ENCODE data around the gene CDH9.

CDH9 gene, protein sequence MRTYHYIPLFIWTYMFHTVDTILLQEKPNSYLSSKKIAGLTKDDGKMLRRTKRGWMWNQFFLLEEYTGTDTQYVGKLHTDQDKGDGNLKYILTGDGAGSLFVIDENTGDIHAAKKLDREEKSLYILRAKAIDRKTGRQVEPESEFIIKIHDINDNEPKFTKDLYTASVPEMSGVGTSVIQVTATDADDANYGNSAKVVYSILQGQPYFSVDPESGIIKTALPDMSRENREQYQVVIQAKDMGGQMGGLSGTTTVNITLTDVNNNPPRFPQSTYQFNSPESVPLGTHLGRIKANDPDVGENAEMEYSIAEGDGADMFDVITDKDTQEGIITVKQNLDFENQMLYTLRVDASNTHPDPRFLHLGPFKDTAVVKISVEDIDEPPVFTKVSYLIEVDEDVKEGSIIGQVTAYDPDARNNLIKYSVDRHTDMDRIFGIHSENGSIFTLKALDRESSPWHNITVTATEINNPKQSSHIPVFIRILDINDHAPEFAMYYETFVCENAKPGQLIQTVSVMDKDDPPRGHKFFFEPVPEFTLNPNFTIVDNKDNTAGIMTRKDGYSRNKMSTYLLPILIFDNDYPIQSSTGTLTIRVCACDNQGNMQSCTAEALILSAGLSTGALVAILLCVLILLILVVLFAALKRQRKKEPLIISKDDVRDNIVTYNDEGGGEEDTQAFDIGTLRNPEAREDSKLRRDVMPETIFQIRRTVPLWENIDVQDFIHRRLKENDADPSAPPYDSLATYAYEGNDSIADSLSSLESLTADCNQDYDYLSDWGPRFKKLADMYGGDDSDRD
- 0 to 0.10 (median 0) reads per million in 9 experiments for total RNA-seq

DNA sequence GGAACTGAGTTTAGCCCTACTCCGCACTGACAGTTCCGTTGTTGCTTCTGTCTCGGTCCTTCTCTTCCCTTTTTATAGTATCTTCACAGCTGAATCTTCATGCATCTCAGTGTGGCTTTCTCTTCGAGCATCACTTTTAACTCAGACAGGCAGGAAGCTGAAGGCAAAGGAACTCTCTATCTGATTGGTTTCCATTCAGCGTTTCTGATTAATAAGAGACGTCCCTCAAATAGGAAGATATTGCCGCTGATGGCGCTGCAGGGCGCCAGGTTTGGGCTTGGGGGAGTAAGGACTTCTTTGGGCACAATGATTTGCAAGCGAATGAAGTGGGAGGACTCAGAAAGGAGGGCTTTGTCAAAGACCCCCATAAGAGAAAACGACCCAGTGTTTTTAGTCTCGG is at the start of gene CDH9:
Gene CDH9, minus strand, starts transcription at position 111 of the 400 bp plus-strand sequence. CDS start 50,253 bp downstream, outside the sequence.
- no peak for ATAC-seq (replicated peaks)
- no peaks in the 10 kb centered on the region for H3K4me1 Mint-ChIP-seq (ENCODE audit: low read depth in 2 of 2)
- H3K4me3 Mint-ChIP-seq = no peak within 1 kb of the TSS

DNA sequence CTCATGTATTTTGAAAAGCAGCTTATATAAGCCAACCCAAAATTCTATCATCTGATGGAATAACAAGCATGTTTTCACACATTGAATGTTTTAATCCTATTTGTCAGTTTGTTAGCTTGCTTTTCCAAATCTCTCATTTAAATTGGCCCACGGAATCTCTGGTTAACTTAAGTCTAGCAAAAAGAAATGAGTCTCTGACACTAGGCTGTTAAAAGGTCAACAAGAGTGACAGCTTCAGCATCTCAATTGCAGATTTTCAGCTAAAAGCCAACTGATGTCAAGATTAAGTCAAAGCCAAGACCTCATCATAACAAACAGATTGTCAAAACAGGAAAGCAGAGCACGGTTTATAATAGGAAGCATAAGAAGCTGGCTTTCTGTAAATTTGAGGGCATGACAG is 49.4 kb upstream of the CDH9 start:
- H3K27ac Mint-ChIP-seq = no peak overlapping the region

More for the DNA sequence above, at the start of gene CDH9:
- Mint-ChIP-seq H3K27ac (no peak within 1 kb of the TSS), H3K27me3 (no peaks in the 10 kb centered on the region), H3K9me3 (peaks cover 7 to 8% of the 10 kb centered on the region in 2 donors), H3K36me3 (ENCODE audit: insufficient read depth) (no peaks in the 10 kb centered on the region)
- DNase-seq = no peak

DNA sequence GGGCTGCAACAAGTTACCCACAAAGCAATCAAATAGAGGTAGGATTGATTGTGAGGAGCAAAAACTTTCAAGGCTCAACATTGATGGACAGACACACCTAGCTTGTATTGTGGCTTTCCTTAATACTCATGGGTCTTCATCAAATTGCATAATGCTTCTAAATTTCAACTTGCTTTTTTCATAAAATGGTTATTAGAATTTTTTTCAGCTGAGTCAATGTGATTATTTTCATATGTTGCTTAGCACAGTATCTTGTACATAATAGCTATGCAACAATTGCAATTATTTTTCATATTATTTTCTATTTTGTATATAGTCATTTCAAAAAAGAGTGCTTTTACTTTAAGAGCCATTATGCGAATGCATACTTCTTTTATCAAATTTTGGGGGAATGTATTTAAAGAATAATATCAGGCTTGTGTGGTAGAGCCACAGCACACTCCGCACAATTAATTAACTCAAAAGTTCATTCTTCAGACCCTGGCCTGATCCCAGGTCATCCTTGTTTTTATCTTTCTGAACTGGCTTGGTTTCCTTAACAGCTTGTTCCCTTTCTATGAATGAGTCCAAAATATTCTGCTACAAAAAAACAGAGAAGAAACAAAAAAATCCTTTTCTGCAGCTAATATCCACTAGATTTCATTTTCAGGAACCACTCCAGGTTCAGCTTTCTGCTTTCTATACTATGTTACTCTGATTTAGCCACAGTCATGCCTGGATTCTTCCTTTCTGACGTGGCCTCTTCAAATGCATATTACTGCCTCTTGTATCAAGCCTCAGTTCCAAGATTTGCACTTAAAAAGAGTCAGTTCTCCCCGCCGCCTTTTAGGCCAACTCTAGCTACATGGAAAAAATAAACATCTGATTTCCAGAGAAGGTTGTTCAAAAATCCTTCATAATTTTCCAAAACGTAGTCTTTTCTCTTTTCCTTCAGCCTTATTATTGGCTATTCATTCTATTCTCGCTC is 45.3 kb upstream of the CDH9 start:
- Mint-ChIP-seq H3K27me3 (no peaks in the 10 kb centered on the region), H3K4me1 (ENCODE audit: low read depth in 2 of 2) (no peaks in the 10 kb centered on the region), H3K9me3 (peaks cover 0 to 3% of the 10 kb centered on the region in 2 donors), H3K27ac (no peak overlapping the region), H3K4me3 (no peak overlapping the region), H3K36me3 (ENCODE audit: insufficient read depth) (no peaks in the 10 kb centered on the region)
- DNase-seq (no peak), ATAC-seq (replicated peaks) (no peak)

More for the DNA sequence above, 49.4 kb upstream of the CDH9 start:
- no peaks in the 10 kb centered on the region for H3K4me1 Mint-ChIP-seq (ENCODE audit: low read depth in 2 of 2)
- no peaks in the 10 kb centered on the region for H3K36me3 Mint-ChIP-seq (ENCODE audit: insufficient read depth)
- DNase-seq = no peak
- H3K4me3 Mint-ChIP-seq = no peak overlapping the region
- ATAC-seq (replicated peaks) = no peak
- no peaks in the 10 kb centered on the region for H3K27me3 Mint-ChIP-seq
- H3K9me3 Mint-ChIP-seq = no peaks in the 10 kb centered on the region

DNA sequence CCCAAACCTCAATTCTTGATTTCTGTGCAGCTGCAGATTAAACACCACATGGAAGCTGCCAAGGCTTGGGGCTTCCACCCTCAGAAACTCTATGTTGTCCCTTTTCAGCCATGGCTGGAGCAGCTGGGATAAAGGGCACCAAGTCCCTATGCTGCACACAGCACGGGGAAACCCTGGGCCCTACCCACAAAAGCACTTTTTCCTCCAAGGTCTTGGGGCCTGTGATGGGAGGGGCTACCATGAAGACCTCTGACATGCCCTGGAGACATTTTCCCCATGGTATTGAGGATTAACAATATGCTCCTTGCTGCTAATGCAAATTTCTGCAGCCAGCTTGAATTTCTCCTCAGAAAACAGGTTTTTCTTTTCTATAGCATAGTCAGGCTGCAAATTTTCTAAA is 41.8 kb upstream of the CDH9 start:
- Mint-ChIP-seq H3K4me3 (no peak overlapping the region), H3K9me3 (peaks cover 3 to 9% of the 10 kb centered on the region in 2 donors), H3K27ac (no peak overlapping the region), H3K4me1 (ENCODE audit: low read depth in 2 of 2) (no peaks in the 10 kb centered on the region), H3K27me3 (no peaks in the 10 kb centered on the region), H3K36me3 (ENCODE audit: insufficient read depth) (no peaks in the 10 kb centered on the region)
- no peak for ATAC-seq (replicated peaks)
- DNase-seq = no peak

DNA sequence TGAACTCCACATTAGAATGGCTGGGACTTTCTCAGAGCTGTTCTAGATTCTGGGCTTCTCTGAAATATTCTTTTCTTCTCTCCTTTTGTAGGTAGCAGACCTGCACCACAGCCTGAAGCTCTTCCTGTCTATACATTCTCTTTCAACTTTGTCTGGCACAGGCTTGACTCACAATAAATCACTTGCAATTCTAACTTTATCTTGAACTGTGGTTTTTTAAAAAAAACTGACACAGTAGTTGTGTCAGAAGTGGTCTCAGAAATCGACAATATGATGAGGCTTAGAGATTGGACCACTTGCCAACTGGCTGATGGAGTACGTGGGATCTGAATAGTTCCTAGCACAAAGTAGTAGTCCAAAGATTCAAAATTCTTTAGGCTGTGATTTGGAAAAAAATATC is 24.1 kb upstream of the CDH9 start:
- H3K4me1 Mint-ChIP-seq (ENCODE audit: low read depth in 2 of 2) = no peaks in the 10 kb centered on the region
- H3K36me3 Mint-ChIP-seq (ENCODE audit: insufficient read depth) = no peaks in the 10 kb centered on the region
- DNase-seq = no peak
- no peaks in the 10 kb centered on the region for H3K27me3 Mint-ChIP-seq
- H3K9me3 Mint-ChIP-seq = peaks cover 0 to 14% of the 10 kb centered on the region in 2 donors
- H3K4me3 Mint-ChIP-seq = no peak overlapping the region
- no peak overlapping the region for H3K27ac Mint-ChIP-seq
- ATAC-seq (replicated peaks) = no peak

GRCh38 chr5:27048510-27048909 is 10.1 kb upstream of the CDH9 start:
- Mint-ChIP-seq H3K4me1 (ENCODE audit: low read depth in 2 of 2) (no peaks in the 10 kb centered on the region), H3K9me3 (peaks cover 5 to 20% of the 10 kb centered on the region in 2 donors), H3K36me3 (ENCODE audit: insufficient read depth) (no peaks in the 10 kb centered on the region), H3K27me3 (no peaks in the 10 kb centered on the region), H3K27ac (no peak overlapping the region), H3K4me3 (no peak overlapping the region)
- ATAC-seq (replicated peaks) = no peak
- no peak for DNase-seq

DNA sequence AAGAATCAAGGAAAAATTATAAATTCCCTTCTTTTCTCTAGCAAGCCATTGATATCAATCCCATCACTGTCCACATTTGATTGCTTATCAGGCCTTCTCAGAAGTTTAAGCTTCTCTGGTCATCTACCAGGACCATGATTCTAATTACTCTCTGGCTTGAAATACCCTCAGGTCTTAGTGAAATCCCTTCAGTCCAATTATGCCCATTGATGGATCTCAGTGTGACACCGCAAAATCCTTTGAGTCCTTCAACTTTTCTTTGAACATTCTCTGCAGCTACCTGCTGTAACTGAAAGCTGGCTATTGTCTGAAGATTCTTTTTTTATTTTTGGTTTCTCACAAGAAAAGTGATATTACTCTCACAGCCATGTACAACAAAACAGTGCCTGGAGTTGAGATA is 3.0 kb upstream of the CDH9 start:
- Mint-ChIP-seq H3K36me3 (ENCODE audit: insufficient read depth) (no peaks in the 10 kb centered on the region), H3K4me1 (ENCODE audit: low read depth in 2 of 2) (no peaks in the 10 kb centered on the region), H3K27ac (no peak overlapping the region), H3K4me3 (no peak overlapping the region), H3K9me3 (peaks cover 5 to 15% of the 10 kb centered on the region in 2 donors), H3K27me3 (no peaks in the 10 kb centered on the region)
- ATAC-seq (replicated peaks) = no peak
- no peak for DNase-seq

DNA sequence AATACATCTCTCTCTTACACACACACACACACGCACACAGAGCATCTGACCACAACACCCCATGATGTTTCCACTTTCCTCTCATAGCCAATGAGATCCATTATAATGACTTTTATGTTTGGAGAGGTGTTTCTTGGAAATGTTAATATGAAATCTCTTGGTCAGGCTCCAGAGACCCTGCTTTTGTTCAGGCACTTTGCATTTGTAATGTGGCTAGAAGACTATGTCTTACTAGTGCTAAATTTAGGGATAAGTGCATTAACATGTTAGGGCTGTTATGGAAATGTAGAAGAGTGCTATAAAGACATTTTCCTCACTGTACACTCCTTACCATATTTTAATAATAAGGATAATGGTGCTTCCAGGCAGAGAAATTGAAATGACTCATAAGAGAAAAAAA is 3.8 kb downstream of the CDH9 start:
- Mint-ChIP-seq H3K27me3 (no peaks in the 10 kb centered on the region), H3K36me3 (ENCODE audit: insufficient read depth) (no peaks in the 10 kb centered on the region), H3K27ac (no peak overlapping the region), H3K9me3 (peaks cover 7% of the 10 kb centered on the region in 2 donors), H3K4me1 (ENCODE audit: low read depth in 2 of 2) (no peaks in the 10 kb centered on the region), H3K4me3 (no peak overlapping the region)
- ATAC-seq (replicated peaks) = no peak
- DNase-seq = no peak

GRCh38 chr5:27026801-27027200 is 11.6 kb downstream of the CDH9 start:
- Mint-ChIP-seq H3K27ac (no peak overlapping the region), H3K4me1 (ENCODE audit: low read depth in 2 of 2) (no peaks in the 10 kb centered on the region), H3K36me3 (ENCODE audit: insufficient read depth) (no peaks in the 10 kb centered on the region), H3K9me3 (peaks cover 0 to 7% of the 10 kb centered on the region in 2 donors), H3K27me3 (no peaks in the 10 kb centered on the region), H3K4me3 (no peak overlapping the region)
- DNase-seq (no peak), ATAC-seq (replicated peaks) (no peak)

- Mint-ChIP-seq H3K9me3 (peaks cover 0 to 7% of the 10 kb centered on the region in 2 donors), H3K27ac (no peak overlapping the region), H3K4me1 (ENCODE audit: low read depth in 2 of 2) (no peaks in the 10 kb centered on the region), H3K4me3 (no peak overlapping the region), H3K27me3 (no peaks in the 10 kb centered on the region), H3K36me3 (ENCODE audit: insufficient read depth) (no peaks in the 10 kb centered on the region)
- no peak for DNase-seq
- no peak for ATAC-seq (replicated peaks)
These were observed 12.3 kb downstream of the CDH9 start for GRCh38 chr5:27026063-27026462.

- no peaks in the 10 kb centered on the region for H3K27me3 Mint-ChIP-seq
- H3K36me3 Mint-ChIP-seq (ENCODE audit: insufficient read depth) = no peaks in the 10 kb centered on the region
- H3K4me3 Mint-ChIP-seq = no peak overlapping the region
- peaks cover 0 to 7% of the 10 kb centered on the region in 2 donors for H3K9me3 Mint-ChIP-seq
- H3K4me1 Mint-ChIP-seq (ENCODE audit: low read depth in 2 of 2) = no peaks in the 10 kb centered on the region
- no peak overlapping the region for H3K27ac Mint-ChIP-seq
- DNase-seq (no peak), ATAC-seq (replicated peaks) (no peak)
These were observed 16.9 kb downstream of the CDH9 start for GRCh38 chr5:27021471-27021870.

DNA sequence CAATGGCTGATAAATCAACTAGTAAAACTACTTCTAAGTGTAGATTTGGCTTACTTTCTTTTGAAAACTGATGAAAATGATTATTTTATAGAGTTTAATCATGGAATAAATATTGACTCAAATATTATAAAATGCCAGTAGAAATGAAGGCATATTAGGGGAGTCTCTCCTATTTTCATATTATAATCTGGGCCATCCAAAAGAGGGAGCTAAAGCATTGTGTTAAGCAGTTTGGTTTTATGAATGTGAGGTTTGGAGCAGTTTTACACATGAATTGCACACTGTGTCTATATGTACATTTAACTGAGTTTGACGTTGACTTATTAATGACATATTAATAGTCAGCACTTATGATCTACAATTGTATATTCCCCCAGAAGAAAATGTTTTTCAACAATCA is 17.4 kb downstream of the CDH9 start:
- no peak overlapping the region for H3K27ac Mint-ChIP-seq
- ATAC-seq (replicated peaks) = no peak
- H3K36me3 Mint-ChIP-seq (ENCODE audit: insufficient read depth) = no peaks in the 10 kb centered on the region
- H3K9me3 Mint-ChIP-seq = peaks cover 0 to 7% of the 10 kb centered on the region in 2 donors
- DNase-seq = no peak
- H3K4me3 Mint-ChIP-seq = no peak overlapping the region
- H3K4me1 Mint-ChIP-seq (ENCODE audit: low read depth in 2 of 2) = no peaks in the 10 kb centered on the region
- no peaks in the 10 kb centered on the region for H3K27me3 Mint-ChIP-seq

DNA sequence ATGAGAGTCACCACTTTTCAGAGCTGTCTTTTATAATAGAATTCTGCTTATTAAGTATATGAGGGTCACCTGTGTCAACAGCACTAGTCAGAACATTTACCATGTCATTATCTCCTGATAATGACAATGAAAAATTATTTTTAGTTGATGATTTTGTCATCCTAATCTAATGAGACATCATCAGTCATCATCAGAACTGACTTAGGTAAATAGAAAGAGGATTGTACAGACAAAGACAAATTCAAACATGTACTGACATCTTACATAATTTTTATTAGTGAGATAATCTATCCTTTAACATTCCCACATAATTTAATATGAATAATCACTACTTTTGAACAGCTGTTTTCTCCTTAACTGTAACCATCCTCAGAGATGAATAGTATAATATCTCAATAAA is 22.6 kb downstream of the CDH9 start:
- no peak for DNase-seq
- H3K36me3 Mint-ChIP-seq (ENCODE audit: insufficient read depth) = no peaks in the 10 kb centered on the region
- ATAC-seq (replicated peaks) = no peak
- H3K4me3 Mint-ChIP-seq = no peak overlapping the region
- H3K4me1 Mint-ChIP-seq (ENCODE audit: low read depth in 2 of 2) = no peaks in the 10 kb centered on the region
- no peak overlapping the region for H3K27ac Mint-ChIP-seq
- no peaks in the 10 kb centered on the region for H3K27me3 Mint-ChIP-seq
- H3K9me3 Mint-ChIP-seq = peaks cover 2 to 7% of the 10 kb centered on the region in 2 donors

Data from effector memory CD8-positive, alpha-beta T cell (primary cell).